GM12892 (cell line): Measurements from ENCODE around the gene CACNA1C.

Experiments
- POLR2A ChIP-seq: IDR thresholded peaks from 2 replicates; pipeline ENCODE4 v1.6.1; 2011; ENCODE audit warnings: low read depth, low read length, control low read depth
- POLR2AphosphoS5 ChIP-seq: IDR thresholded peaks from 2 replicates; pipeline ENCODE4 v1.6.1; 2011; ENCODE audit warnings: low read depth, low read length, control low read depth

DNA sequence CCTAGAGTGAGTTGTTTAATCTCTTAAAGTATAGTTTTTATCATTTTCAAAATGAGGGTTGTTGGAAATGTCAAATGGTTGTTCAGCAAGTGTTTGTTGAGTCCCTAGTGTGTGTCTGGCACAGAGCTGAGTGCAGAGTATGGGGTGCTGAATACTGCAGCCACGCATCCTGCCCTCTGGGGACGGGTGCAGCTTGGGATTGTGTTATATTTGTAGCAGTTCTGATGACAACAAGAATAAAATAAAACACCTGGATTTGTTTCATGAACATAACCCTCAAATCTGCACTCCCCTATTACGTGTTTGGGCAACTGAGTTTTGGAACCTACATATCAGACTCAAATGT is 127.9 kb downstream of the CACNA1C start:
- TF ChIP-seq POLR2A (no peak), POLR2AphosphoS5 (no peak)
